Glutamatergic neuron (in vitro differentiated cells): Measurements from ENCODE around the gene UBN1. TPM values are rescaled to one million over a fixed set of nuclear protein-coding genes. Genes with fewer than 3 reads are reported as not detected.

ENCODE experiments used
- DNase-seq: peaks from one replicate; pipeline ENCODE4 v3.0.0; 2022
- H3K27ac Mint-ChIP-seq: one replicate; pipeline ENCODE4 v1.8.0; 2020; ENCODE audit warnings: mild to moderate bottlenecking, mixed read lengths, inconsistent platforms; ENCODE audit not compliant: unreplicated experiment
- H3K27me3 Mint-ChIP-seq: one replicate; pipeline ENCODE4 v1.8.0; 2020; ENCODE audit warnings: mild to moderate bottlenecking, moderate library complexity, mixed read lengths, inconsistent platforms; ENCODE audit not compliant: unreplicated experiment
- H3K36me3 Mint-ChIP-seq: one replicate; pipeline ENCODE4 v1.8.0; 2020; ENCODE audit warnings: mild to moderate bottlenecking, mixed read lengths, inconsistent platforms; ENCODE audit not compliant: unreplicated experiment
- H3K4me1 Mint-ChIP-seq: one replicate; pipeline ENCODE4 v1.8.0; 2020; ENCODE audit warnings: mild to moderate bottlenecking, low read depth, mixed read lengths, inconsistent platforms; ENCODE audit not compliant: unreplicated experiment
- H3K4me3 Mint-ChIP-seq: one replicate; pipeline ENCODE4 v1.8.0; 2020; ENCODE audit warnings: mild to moderate bottlenecking, mixed read lengths, inconsistent platforms; ENCODE audit not compliant: unreplicated experiment
- H3K9me3 Mint-ChIP-seq: one replicate; pipeline ENCODE4 v1.8.0; 2020; ENCODE audit warnings: mild to moderate bottlenecking, moderate library complexity, mixed read lengths, inconsistent platforms; ENCODE audit not compliant: unreplicated experiment
- CTCF ChIP-seq: fragments of 200-600 bp; sonication (generic); IDR thresholded peaks from one replicate; pipeline ENCODE4 v1.5.0; 2021; ENCODE audit not compliant: partially characterized antibody, unreplicated experiment
- total RNA-seq: library from RNA; stranded (reverse); fragmentation: NEBNext Ultra II Directional; extraction: Animal tissue kit (Norgen Biotek cat#: 25700); gene quantifications from one replicate; pipeline ENCODE4 v1.2.1, GENCODE V29; 2021; ENCODE audit not compliant: unreplicated experiment

UBN1 gene
- total RNA-seq, 1 donor from 2014 or later, result 34.3 TPM

- Mint-ChIP-seq H3K9me3 (peaks cover 8% of the 10 kb centered on the region), H3K4me3 (peak overlapping the region; percentile 82), H3K36me3 (no peaks in the 10 kb centered on the region), H3K27me3 (peaks cover 11% of the 10 kb centered on the region), H3K27ac (peak overlapping the region; percentile 88), H3K4me1 (peaks cover 22% of the 10 kb centered on the region)
- peak; percentile 70 for DNase-seq
- no peak for TF ChIP-seq CTCF
These were observed 46.8 kb upstream of the UBN1 start for GRCh38 chr16:4800290-4801041.

GRCh38 chr16:4801051-4801961 is 46.0 kb upstream of the UBN1 start:
- peaks cover 11% of the 10 kb centered on the region for H3K27me3 Mint-ChIP-seq
- no peak for DNase-seq
- no peaks in the 10 kb centered on the region for H3K36me3 Mint-ChIP-seq
- H3K4me1 Mint-ChIP-seq, result peaks cover 22% of the 10 kb centered on the region
- peak overlapping the region; percentile 88 for H3K27ac Mint-ChIP-seq
- no peak for TF ChIP-seq CTCF
- H3K9me3 Mint-ChIP-seq, result peaks cover 8% of the 10 kb centered on the region
- peak overlapping the region; percentile 83 for H3K4me3 Mint-ChIP-seq

GRCh38 chr16:4801962-4802658 is 45.2 kb upstream of the UBN1 start, which contains the start of gene ROGDI:
TSS of gene ROGDI (minus strand) at chr16:4802633. CDS start at chr16:4802571, 62 bp downstream.
- peaks cover 22% of the 10 kb centered on the region for H3K4me1 Mint-ChIP-seq
- peak; percentile 64 for DNase-seq
- no peaks in the 10 kb centered on the region for H3K36me3 Mint-ChIP-seq
- peaks cover 8% of the 10 kb centered on the region for H3K9me3 Mint-ChIP-seq
- H3K27ac Mint-ChIP-seq, result peak within 1 kb of the TSS; percentile 94
- H3K27me3 Mint-ChIP-seq, result peaks cover 11% of the 10 kb centered on the region
- H3K4me3 Mint-ChIP-seq, result peak within 1 kb of the TSS; percentile 88
- no peak for TF ChIP-seq CTCF

- peak; percentile 92 for DNase-seq
- H3K27me3 Mint-ChIP-seq, result peaks cover 13% of the 10 kb centered on the region
- TF ChIP-seq CTCF, result peak; percentile 43
- H3K4me1 Mint-ChIP-seq, result peaks cover 22% of the 10 kb centered on the region
- peak overlapping the region; percentile 88 for H3K4me3 Mint-ChIP-seq
- H3K27ac Mint-ChIP-seq, result peak overlapping the region; percentile 94
- peaks cover 11% of the 10 kb centered on the region for H3K9me3 Mint-ChIP-seq
- no peaks in the 10 kb centered on the region for H3K36me3 Mint-ChIP-seq
These were observed 44.5 kb upstream of the UBN1 start for GRCh38 chr16:4802659-4803287.
